Colonic mucosa (tissue), 4 donors: ENCODE measurements around the gene ASNSD1. TPM values are rescaled to one million over a fixed set of nuclear protein-coding genes. Genes with fewer than 3 reads are reported as not detected.
"Not testable (repeated sequence)": the region's sequence is repeated elsewhere in the genome, so short reads cannot be mapped to it uniquely, and the experiment has no call there.

ENCODE experiments used
- DNase-seq: peaks from one replicate; pipeline ENCODE4 v3.0.0-alpha.2; 2020
- H3K27ac ChIP-seq: fragments of 200-600 bp; one replicate; pipeline ENCODE4 v1.8.0; 2021
- H3K27me3 ChIP-seq: fragments of 200-600 bp; one replicate; pipeline ENCODE4 v1.8.0; 2021
- H3K36me3 ChIP-seq: fragments of 200-600 bp; one replicate; pipeline ENCODE4 v1.8.0; 2021
- H3K4me1 ChIP-seq: fragments of 200-600 bp; one replicate; pipeline ENCODE4 v1.8.0; 2021; ENCODE audit warnings: mild to moderate bottlenecking
- H3K4me3 ChIP-seq: fragments of 200-600 bp; one replicate; pipeline ENCODE4 v1.8.0; 2021
- H3K9ac ChIP-seq, 2 donors: one replicate each; pipeline ENCODE4 v1.7.0; 2013; ENCODE audit warnings: control low read depth in 2 of 2, low read depth in 2 of 2, low read length in 2 of 2
- H3K9me3 ChIP-seq: fragments of 200-600 bp; one replicate; pipeline ENCODE4 v1.8.0; 2021
- intact Hi-C: fragments of 100-400 bp; cut with DNase I; formaldehyde crosslinking; loops from one replicate; pipeline ENCODE4 v1.14.1; 2022
- total RNA-seq, 2 donors: library from RNA; stranded (reverse); fragmentation: NEBNext Ultra II Directional in 1 of 2; extraction: Animal tissue kit (Norgen Biotek cat#: 25700) in 1 of 2; gene quantifications; one replicate each; pipeline ENCODE4 v1.2.1, GENCODE V29; 2021
- TF ChIP-seq, protein P1 (sequence below): fragments of 200-600 bp; IDR thresholded peaks from one replicate; pipeline ENCODE4 v1.8.0; 2022; ENCODE audit warnings: antibody characterized with exemption, mild to moderate bottlenecking
- donor health status: healthy.
- donor health status: DM: no; HTN: no; CAD: no.
- donor health status: DM: no; HTN: no; CAD: no.

Gene ASNSD1
- total RNA-seq, 2 donors from 2014 or later, result 24.4 to 28.1 TPM

GRCh38 chr2:189648846-189649509, 12.3 kb upstream of the ASNSD1 start:
- no peaks in the 10 kb centered on the region for H3K4me1 ChIP-seq
- intact Hi-C loops, result no loop called here
- H3K9ac ChIP-seq, result no peak overlapping the region
- H3K36me3 ChIP-seq, result no peaks in the 10 kb centered on the region
- TF ChIP-seq, protein P1, sequence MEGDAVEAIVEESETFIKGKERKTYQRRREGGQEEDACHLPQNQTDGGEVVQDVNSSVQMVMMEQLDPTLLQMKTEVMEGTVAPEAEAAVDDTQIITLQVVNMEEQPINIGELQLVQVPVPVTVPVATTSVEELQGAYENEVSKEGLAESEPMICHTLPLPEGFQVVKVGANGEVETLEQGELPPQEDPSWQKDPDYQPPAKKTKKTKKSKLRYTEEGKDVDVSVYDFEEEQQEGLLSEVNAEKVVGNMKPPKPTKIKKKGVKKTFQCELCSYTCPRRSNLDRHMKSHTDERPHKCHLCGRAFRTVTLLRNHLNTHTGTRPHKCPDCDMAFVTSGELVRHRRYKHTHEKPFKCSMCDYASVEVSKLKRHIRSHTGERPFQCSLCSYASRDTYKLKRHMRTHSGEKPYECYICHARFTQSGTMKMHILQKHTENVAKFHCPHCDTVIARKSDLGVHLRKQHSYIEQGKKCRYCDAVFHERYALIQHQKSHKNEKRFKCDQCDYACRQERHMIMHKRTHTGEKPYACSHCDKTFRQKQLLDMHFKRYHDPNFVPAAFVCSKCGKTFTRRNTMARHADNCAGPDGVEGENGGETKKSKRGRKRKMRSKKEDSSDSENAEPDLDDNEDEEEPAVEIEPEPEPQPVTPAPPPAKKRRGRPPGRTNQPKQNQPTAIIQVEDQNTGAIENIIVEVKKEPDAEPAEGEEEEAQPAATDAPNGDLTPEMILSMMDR, result no peak
- no peaks in the 10 kb centered on the region for H3K27me3 ChIP-seq
- no peaks in the 10 kb centered on the region for H3K9me3 ChIP-seq
- no peak for DNase-seq
- H3K27ac ChIP-seq, result no peak overlapping the region
- H3K4me3 ChIP-seq, result no peak overlapping the region

DNA sequence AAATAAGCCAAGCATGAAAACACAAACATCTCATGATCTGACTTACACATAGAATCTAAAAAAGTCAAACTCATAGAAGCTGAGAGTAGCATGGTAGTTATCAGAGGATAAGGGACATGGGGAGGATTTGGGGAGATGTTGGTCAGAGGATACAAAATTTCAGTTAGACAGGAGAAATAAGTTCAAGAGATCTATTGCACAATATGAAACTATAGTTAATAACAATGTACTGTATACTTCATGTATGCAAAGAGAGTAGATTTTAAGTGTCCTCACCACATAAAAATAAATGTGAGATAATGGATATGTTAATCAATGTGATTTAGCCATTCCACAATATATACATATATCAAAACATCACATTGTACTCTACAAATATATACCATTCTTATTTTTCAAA, 10.0 kb upstream of the ASNSD1 start:
- TF ChIP-seq, protein P1, result no peak
- intact Hi-C loops, result no loop called here
- Histone ChIP-seq H3K36me3 (no peaks in the 10 kb centered on the region), H3K9ac (no peak overlapping the region), H3K9me3 (no peaks in the 10 kb centered on the region), H3K27me3 (no peaks in the 10 kb centered on the region), H3K27ac (no peak overlapping the region), H3K4me3 (no peak overlapping the region), H3K4me1 (no peaks in the 10 kb centered on the region)
- DNase-seq, result no peak

DNA sequence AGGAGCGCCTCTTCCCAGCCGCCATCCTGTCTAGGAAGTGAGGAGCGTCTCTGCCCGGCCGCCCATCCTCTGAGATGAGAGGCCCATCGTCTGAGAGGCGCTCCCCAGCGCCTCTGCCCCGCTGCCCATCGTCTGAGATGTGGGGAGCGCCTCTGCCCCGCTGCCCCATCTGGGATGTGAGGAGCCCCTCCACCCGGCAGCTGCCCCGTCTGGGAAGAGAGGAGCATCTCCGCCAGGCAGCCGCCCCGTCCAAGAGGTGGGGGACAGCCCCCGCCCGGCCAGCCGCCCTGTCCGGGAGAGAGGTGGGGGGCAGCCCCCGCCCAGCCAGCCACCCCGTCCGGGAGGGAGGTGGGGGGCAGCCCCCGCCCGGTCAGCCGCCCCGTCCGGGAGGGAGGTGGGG, 7.8 kb upstream of the ASNSD1 start:
- intact Hi-C loops, H3K4me3 ChIP-seq, H3K4me1 ChIP-seq, H3K27ac ChIP-seq, H3K9ac ChIP-seq, DNase-seq, H3K27me3 ChIP-seq, H3K9me3 ChIP-seq, H3K36me3 ChIP-seq: not testable (repeated sequence)

DNA sequence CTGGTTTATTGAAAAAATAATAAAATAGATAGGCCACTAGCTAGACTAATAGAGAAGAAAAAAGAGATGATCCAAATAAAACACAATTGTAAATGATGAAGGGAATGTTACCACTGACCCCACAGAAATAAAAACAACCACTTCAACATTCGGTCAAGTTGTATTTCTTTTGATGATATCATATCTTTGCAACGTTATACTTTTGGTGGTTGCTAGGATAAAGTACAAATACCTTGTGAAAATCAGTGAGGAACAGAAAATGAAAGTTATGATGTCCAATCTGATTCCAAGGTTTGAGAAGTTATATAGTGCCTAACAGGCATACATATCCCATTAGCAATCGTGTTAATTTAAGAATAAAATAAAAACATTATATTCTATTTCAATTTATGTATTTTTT, 6.6 kb upstream of the ASNSD1 start:
- no peaks in the 10 kb centered on the region for H3K27me3 ChIP-seq
- no peaks in the 10 kb centered on the region for H3K36me3 ChIP-seq
- TF ChIP-seq, protein P1, result no peak
- intact Hi-C loops, result no loop called here
- no peak overlapping the region for H3K27ac ChIP-seq
- DNase-seq, result no peak
- no peak overlapping the region for H3K4me3 ChIP-seq
- H3K4me1 ChIP-seq, result no peaks in the 10 kb centered on the region
- no peak overlapping the region for H3K9ac ChIP-seq
- H3K9me3 ChIP-seq, result no peaks in the 10 kb centered on the region

GRCh38 chr2:189657867-189658266, 3.4 kb upstream of the ASNSD1 start:
- peak; percentile 22 for DNase-seq
- Histone ChIP-seq H3K36me3 (no peaks in the 10 kb centered on the region), H3K27ac (peak overlapping the region; percentile 39), H3K9ac (no peak overlapping the region), H3K4me3 (no peak overlapping the region), H3K27me3 (no peaks in the 10 kb centered on the region), H3K9me3 (no peaks in the 10 kb centered on the region), H3K4me1 (no peaks in the 10 kb centered on the region)
- TF ChIP-seq, protein P1, result no peak
- intact Hi-C loops, result no loop called here

DNA sequence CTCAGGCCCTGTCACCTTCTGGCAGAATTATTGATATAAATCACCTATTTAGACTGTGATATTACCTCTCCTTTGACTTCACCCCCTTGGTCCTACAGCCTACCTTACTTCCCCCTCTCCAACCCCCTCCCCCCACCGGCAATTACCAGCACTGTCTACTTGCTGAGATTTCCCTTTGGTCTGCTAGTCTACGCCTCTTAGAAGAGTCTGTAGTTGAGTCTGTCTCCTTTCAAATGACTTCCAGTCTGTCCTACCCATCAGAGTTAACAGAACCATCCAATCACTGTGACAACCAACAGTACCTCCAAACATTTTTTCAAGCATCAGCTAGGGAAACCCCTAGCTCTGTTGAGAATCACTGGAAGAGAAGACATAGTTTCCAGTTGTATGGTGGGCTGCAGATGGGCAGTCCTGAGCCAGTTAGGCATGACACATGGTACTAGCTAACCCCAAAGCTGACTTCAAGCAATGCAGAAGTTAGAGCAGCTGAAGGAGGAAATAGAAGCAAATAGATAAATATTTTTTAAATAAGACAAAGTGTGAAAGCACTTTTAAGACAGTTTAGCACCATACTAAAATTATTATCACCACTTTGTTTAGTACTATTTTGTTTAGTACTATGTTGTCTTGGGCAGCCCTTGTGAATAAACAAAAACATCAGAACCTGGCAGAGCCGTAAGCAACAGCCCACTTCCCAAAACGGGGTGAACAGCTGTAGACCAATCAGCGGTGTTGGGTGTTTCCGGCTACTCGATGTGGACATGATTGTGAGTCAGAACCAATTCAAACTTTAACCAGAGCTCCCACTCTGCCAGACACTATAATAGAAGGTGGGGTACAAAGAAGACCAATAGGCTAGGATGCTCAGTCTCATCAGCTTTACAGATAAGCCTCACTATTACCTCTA, 2.7 kb upstream of the ASNSD1 start:
- DNase-seq, result no peak
- H3K4me3 ChIP-seq, result no peak overlapping the region
- H3K36me3 ChIP-seq, result no peaks in the 10 kb centered on the region
- peak overlapping the region in 1 of 2 donors; percentile 2 for H3K9ac ChIP-seq
- H3K9me3 ChIP-seq, result no peaks in the 10 kb centered on the region
- intact Hi-C loops, result no loop called here
- no peaks in the 10 kb centered on the region for H3K4me1 ChIP-seq
- peak overlapping the region; percentile 39 for H3K27ac ChIP-seq
- no peaks in the 10 kb centered on the region for H3K27me3 ChIP-seq
- TF ChIP-seq, protein P1, result no peak
